Left lung (tissue), 10 donors: ENCODE data around the gene COL15A1. TPM values are rescaled to one million over a fixed set of nuclear protein-coding genes. Genes with fewer than 3 reads are reported as not detected.
A peak's percentile ranks its signal among the peaks of the same experiment; 100 is the strongest.

Source experiments
- ATAC-seq: fragments of 200-7000 bp; cut with Tn5 transposase; one replicate; pipeline ENCODE4 v1.9.1; 2020; ENCODE audit warnings: moderate library complexity
- DNase-seq, 4 donors: peaks; one replicate each; pipeline ENCODE4 v3.0.0-alpha.2; 2013 to 2020
- H3K27ac ChIP-seq, 2 donors: fragments of 200-600 bp; sonication (generic) in 1 of 2; one replicate each; pipeline versions ENCODE4 v1.5.0 to v1.8.0; 2020 to 2021
- H3K27me3 ChIP-seq, 2 donors: fragments of 200-600 bp; sonication (generic) in 1 of 2; one replicate each; pipeline versions ENCODE4 v1.5.0 to v1.8.0; 2020 to 2021
- H3K36me3 ChIP-seq, 2 donors: fragments of 200-600 bp; sonication (generic) in 1 of 2; one replicate each; pipeline versions ENCODE4 v1.5.0 to v1.8.0; 2020 to 2021
- H3K4me1 ChIP-seq, 2 donors: fragments of 200-600 bp; one replicate each; pipeline ENCODE4 v1.8.0; 2021
- H3K4me3 ChIP-seq, 2 donors: fragments of 200-600 bp; sonication (generic) in 1 of 2; one replicate each; pipeline versions ENCODE4 v1.5.0 to v1.8.0; 2020 to 2021; ENCODE audit warnings: mild to moderate bottlenecking in 1 of 2
- H3K9me3 ChIP-seq, 2 donors: fragments of 200-600 bp; sonication (generic) in 1 of 2; one replicate each; pipeline versions ENCODE4 v1.5.0 to v1.8.0; 2020 to 2021
- intact Hi-C, 2 donors: fragments of 100-400 bp; cut with DNase I; formaldehyde crosslinking; loops; one replicate each; pipeline versions ENCODE4 v1.11.2 to v1.14.2; 2022
- polyA plus RNA-seq, 6 donors: library from polyadenylated mRNA; unstranded; fragments of 120-200 nt; gene quantifications; one replicate each; pipeline ENCODE4 v1.2.1, GENCODE V29; 2013; ENCODE audit not compliant: insufficient read length in 6 of 6
- total RNA-seq, 2 donors: library from RNA; stranded (reverse); fragmentation: NEBNext Ultra II Directional; extraction: Animal tissue kit (Norgen Biotek cat#: 25700); gene quantifications; one replicate each; pipeline ENCODE4 v1.2.1, GENCODE V29; 2021
- TF ChIP-seq, protein P1 (sequence below), 2 donors: fragments of 200-600 bp; sonication (generic) in 1 of 2; IDR thresholded peaks; one replicate each; pipeline versions ENCODE4 v1.5.0 to v1.8.0; 2021; ENCODE audit warnings: antibody characterized with exemption in 2 of 2
- donor health status: DM: no; HTN: yes; CAD: no.
- donor health status: DM: no; HTN: no; CAD: no.

The COL15A1 gene
- total and polyA plus RNA-seq, 8 donors = 2.4 to 58.4 (median 7.4) TPM

DNA sequence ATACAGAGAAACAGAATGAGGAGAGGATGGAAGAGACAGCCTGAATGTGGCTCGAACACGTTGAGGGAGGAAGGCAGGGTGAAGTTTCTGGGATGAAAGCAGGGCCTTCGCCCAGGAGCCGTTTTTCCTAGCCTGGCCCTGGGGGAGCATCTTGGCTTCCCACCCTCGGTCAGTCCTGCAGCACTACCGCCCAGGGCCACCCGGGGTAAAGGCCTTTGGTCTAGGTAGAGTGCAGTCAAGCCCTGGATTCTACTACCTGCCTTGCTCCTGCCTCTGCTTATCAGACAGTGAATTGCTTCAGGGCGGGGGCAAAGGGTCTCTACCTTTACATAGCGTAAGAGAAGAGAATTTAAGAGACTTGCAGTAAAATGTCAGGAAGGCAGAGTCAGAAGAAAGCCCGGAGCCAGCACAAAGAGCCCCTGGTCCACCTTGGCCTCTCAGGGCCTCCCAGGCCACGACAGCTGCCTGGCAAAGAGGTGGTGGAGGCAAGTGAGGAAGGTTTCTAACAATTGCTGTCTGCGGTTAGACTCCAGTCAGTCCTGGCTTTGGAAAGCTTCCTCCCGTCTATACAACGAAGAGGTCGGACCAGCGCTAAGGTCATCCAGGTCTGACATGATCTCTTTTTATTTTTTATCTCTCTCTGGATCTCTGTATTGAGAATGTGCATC, 17.9 kb downstream of the COL15A1 start:
- Histone ChIP-seq H3K9me3 (peaks cover 0 to 5% of the 10 kb centered on the region in 2 donors), H3K36me3 (no peaks in the 10 kb centered on the region), H3K27ac (no peak overlapping the region), H3K4me3 (no peak overlapping the region), H3K27me3 (no peaks in the 10 kb centered on the region), H3K4me1 (peaks cover 0 to 4% of the 10 kb centered on the region in 2 donors)
- intact Hi-C loops = no loop called here
- TF ChIP-seq, protein P1, sequence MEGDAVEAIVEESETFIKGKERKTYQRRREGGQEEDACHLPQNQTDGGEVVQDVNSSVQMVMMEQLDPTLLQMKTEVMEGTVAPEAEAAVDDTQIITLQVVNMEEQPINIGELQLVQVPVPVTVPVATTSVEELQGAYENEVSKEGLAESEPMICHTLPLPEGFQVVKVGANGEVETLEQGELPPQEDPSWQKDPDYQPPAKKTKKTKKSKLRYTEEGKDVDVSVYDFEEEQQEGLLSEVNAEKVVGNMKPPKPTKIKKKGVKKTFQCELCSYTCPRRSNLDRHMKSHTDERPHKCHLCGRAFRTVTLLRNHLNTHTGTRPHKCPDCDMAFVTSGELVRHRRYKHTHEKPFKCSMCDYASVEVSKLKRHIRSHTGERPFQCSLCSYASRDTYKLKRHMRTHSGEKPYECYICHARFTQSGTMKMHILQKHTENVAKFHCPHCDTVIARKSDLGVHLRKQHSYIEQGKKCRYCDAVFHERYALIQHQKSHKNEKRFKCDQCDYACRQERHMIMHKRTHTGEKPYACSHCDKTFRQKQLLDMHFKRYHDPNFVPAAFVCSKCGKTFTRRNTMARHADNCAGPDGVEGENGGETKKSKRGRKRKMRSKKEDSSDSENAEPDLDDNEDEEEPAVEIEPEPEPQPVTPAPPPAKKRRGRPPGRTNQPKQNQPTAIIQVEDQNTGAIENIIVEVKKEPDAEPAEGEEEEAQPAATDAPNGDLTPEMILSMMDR (IDR thresholded peaks at IDR 0.05) = no peak
- no peak for DNase-seq
- ATAC-seq = no peak

DNA sequence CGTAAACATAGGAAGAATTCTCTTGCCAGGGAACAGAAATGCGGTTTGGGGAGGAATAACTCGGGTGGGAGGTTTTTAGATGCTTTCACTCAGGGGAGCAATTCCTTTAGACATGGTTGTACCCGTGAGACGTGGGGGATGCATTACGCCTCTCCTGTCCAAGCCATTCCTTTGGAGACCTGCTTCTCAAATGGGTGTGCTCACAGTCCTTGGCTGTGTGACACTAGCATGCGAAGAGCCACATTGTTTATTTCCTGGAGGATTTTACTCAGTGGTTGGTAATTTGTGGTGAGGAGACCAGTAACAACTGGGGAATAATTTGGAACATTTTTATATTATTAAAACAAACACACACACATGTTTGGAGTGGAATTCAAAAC, 18.5 kb downstream of the COL15A1 start:
- ATAC-seq = no peak

GRCh38 chr9:98962861-98963260, 19.2 kb downstream of the COL15A1 start:
- DNase-seq = no peak
- Histone ChIP-seq H3K4me1 (peaks cover 0 to 4% of the 10 kb centered on the region in 2 donors), H3K9me3 (no peaks in the 10 kb centered on the region), H3K27me3 (no peaks in the 10 kb centered on the region), H3K36me3 (no peaks in the 10 kb centered on the region), H3K4me3 (no peak overlapping the region), H3K27ac (no peak overlapping the region)
- no peak for ATAC-seq
- intact Hi-C loops = no loop called here
- TF ChIP-seq, protein P1 (IDR thresholded peaks at IDR 0.05) = no peak

More for the DNA sequence above, 18.5 kb downstream of the COL15A1 start:
- no peak for DNase-seq
- TF ChIP-seq, protein P1 (IDR thresholded peaks at IDR 0.05) = no peak
- Histone ChIP-seq H3K9me3 (peaks cover 0 to 3% of the 10 kb centered on the region in 2 donors), H3K4me3 (no peak overlapping the region), H3K27ac (no peak overlapping the region), H3K36me3 (no peaks in the 10 kb centered on the region), H3K4me1 (peaks cover 0 to 4% of the 10 kb centered on the region in 2 donors), H3K27me3 (no peaks in the 10 kb centered on the region)
- intact Hi-C loops = no loop called here

GRCh38 chr9:98964201-98964600, 20.5 kb downstream of the COL15A1 start:
- ATAC-seq (no peak), DNase-seq (peak in 1 of 4 donors; percentile 72)
- TF ChIP-seq, protein P1 (IDR thresholded peaks at IDR 0.05) = no peak
- H3K27me3 ChIP-seq = no peaks in the 10 kb centered on the region
- H3K36me3 ChIP-seq = no peaks in the 10 kb centered on the region
- no peaks in the 10 kb centered on the region for H3K9me3 ChIP-seq
- H3K27ac ChIP-seq = no peak overlapping the region
- no peak overlapping the region for H3K4me3 ChIP-seq
- peaks cover 0 to 4% of the 10 kb centered on the region in 2 donors for H3K4me1 ChIP-seq
- intact Hi-C loops = no loop called here

DNA sequence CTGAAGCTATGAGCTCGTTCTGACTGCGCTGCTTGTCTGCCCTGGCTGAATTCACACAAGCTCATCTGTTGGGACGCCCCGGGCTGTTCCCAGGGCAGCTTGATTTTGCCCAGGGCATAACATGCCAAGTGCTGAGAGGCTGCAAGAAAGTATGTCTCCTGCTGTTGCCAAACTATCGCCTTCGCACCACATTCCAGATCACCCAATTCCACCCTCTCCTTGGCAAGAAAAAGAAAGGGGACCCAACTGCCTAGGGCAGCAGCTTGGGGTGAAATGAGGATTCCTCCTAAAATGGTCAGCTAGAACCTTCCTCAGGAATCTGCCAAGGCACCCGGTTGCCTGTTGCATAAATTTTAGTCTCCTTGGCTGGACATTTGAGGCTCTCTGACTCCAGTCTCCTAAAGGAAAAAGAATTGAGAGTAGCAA, 21.2 kb downstream of the COL15A1 start:
- Histone ChIP-seq H3K9me3 (no peaks in the 10 kb centered on the region), H3K4me3 (no peak overlapping the region), H3K4me1 (peaks cover 0 to 4% of the 10 kb centered on the region in 2 donors), H3K36me3 (no peaks in the 10 kb centered on the region), H3K27ac (no peak overlapping the region), H3K27me3 (no peaks in the 10 kb centered on the region)
- ATAC-seq (no peak), DNase-seq (no peak)
- intact Hi-C loops = no loop called here
- TF ChIP-seq, protein P1 (IDR thresholded peaks at IDR 0.05) = no peak
